Activated naive CD4-positive, alpha-beta T cell treated with anti-CD3 and anti-CD28 coated beads, Interleukin-2, amount 50 U/mL, for 24 hours (primary cell): ENCODE data around the gene TLR6.

ENCODE experiments used
- H3K27ac Mint-ChIP-seq: one replicate; pipeline ENCODE4 v1.8.0; 2021; ENCODE audit warnings: mild to moderate bottlenecking, mixed read lengths
- H3K27me3 Mint-ChIP-seq: one replicate; pipeline ENCODE4 v1.8.0; 2021; ENCODE audit warnings: mixed read lengths
- H3K36me3 Mint-ChIP-seq: one replicate; pipeline ENCODE4 v1.8.0; 2021; ENCODE audit warnings: mixed read lengths
- H3K4me1 Mint-ChIP-seq: one replicate; pipeline ENCODE4 v1.8.0; 2021; ENCODE audit warnings: mixed read lengths
- H3K4me3 Mint-ChIP-seq: one replicate; pipeline ENCODE4 v1.8.0; 2021; ENCODE audit warnings: mild to moderate bottlenecking, mixed read lengths
- H3K9me3 Mint-ChIP-seq: one replicate; pipeline ENCODE4 v1.8.0; 2021; ENCODE audit warnings: mixed read lengths

The TLR6 gene

DNA sequence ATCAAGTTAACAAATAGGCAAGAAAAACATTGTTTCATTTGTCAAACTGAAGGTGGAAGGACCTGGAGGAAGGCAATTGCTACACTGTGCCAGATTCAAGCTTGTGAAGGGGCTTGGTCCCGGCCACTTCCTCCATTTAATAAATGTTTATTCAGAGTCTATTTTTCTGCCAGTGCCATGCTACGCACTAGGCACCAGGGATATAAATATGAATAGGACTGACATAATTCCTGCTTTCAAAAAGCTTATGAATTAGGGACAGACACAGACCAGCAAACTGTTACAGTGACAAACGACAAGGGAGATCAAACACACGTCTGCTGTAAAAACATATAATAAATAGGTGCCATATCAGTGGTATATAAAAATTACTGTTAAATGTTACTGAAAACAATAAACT is 571 bp downstream of the TLR6 start:
- peak overlapping the region; percentile 94 for H3K27ac Mint-ChIP-seq
- no peaks in the 10 kb centered on the region for H3K36me3 Mint-ChIP-seq
- no peaks in the 10 kb centered on the region for H3K27me3 Mint-ChIP-seq
- H3K4me3 Mint-ChIP-seq = peak overlapping the region; percentile 84
- H3K9me3 Mint-ChIP-seq = no peaks in the 10 kb centered on the region
- H3K4me1 Mint-ChIP-seq = peaks cover 42% of the 10 kb centered on the region

DNA sequence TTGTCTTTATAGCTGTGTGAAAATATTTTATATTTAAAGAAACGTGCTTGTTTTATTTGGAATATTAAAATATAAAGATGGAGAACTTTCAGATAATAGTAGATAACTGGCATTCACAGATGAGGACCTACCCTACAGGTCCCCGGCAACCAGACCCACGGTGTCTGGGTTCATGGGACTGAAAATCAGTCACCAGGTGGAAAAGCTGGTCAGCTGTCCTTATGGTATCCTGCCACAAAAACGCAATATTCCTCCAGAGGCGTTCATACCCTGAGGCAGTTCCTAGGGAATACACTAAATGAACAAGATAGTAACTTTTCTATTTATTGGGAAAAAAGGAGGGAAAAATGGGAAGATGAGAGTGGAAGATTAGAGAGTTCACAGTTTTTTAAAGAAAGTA is 1.2 kb downstream of the TLR6 start:
- H3K4me3 Mint-ChIP-seq = peak overlapping the region; percentile 84
- no peak overlapping the region for H3K27ac Mint-ChIP-seq
- H3K9me3 Mint-ChIP-seq = no peaks in the 10 kb centered on the region
- peaks cover 37% of the 10 kb centered on the region for H3K4me1 Mint-ChIP-seq
- H3K27me3 Mint-ChIP-seq = no peaks in the 10 kb centered on the region
- peaks cover under 1% of the 10 kb centered on the region for H3K36me3 Mint-ChIP-seq

DNA sequence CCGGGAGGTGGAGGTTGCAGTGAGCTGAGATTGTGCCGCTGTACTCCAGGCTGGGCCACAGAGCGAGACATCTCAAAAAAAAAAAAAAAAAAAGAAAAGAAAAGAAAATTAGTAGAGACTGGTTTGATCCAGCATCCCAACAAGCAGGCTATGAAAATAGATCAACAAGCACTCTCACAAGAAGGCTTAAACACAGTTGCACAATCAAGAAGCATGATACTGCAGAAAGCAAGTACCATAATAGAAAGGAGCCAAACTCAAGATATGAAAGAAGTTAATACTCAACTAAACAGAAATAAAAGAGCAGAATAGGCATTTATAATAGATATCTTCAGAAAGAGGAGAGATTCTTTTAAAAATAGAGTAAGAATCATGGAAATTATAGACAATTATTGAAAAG is 10.6 kb downstream of the TLR6 start:
- Mint-ChIP-seq H3K9me3 (peaks cover 5% of the 10 kb centered on the region), H3K4me1 (no peaks in the 10 kb centered on the region), H3K27me3 (no peaks in the 10 kb centered on the region), H3K27ac (no peak overlapping the region), H3K36me3 (peaks cover 9% of the 10 kb centered on the region), H3K4me3 (no peak overlapping the region)

DNA sequence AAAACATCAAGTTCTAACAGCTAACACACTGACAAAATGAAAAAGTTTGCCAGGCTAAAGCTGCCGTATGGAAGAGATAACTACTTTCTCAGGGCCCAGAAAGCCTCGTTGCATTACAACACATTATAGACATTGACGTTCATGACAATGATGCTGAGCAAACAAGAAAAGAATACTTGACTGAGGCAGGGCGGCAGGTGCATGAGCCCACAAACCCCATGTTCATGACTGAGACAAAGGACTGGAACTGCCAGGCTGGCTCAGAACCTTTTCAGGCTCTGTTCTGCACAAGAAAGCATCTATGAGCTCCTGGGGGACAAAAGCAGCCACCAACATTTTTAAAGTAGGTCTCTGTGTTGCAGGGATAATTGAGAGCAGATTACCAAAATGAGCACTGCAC is 13.6 kb downstream of the TLR6 start:
- Mint-ChIP-seq H3K9me3 (no peaks in the 10 kb centered on the region), H3K27ac (no peak overlapping the region), H3K27me3 (no peaks in the 10 kb centered on the region), H3K36me3 (no peaks in the 10 kb centered on the region), H3K4me3 (no peak overlapping the region), H3K4me1 (peaks cover 8% of the 10 kb centered on the region)

DNA sequence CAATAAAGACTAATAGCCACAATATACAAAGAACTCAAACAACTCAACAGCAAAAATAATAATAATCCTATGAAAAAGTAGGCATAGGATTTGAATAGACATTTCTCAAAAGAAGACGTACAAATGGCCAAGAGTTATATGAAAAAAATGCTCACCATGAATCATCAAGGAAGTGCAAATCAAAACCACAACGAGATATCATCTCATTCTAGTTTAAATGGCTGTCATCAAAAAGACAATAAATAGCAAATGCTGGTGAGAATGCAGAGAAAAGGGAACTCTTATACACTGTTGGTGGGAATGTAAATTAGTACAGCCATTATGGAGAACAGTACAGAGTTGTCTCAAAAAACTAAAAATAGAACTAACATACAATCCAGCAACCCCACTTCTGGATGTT is 18.8 kb downstream of the TLR6 start:
- Mint-ChIP-seq H3K27me3 (no peaks in the 10 kb centered on the region), H3K4me1 (peaks cover 28% of the 10 kb centered on the region), H3K9me3 (peaks cover 4% of the 10 kb centered on the region), H3K4me3 (peak overlapping the region; percentile 49), H3K36me3 (peaks cover 4% of the 10 kb centered on the region), H3K27ac (peak overlapping the region; percentile 30)

DNA sequence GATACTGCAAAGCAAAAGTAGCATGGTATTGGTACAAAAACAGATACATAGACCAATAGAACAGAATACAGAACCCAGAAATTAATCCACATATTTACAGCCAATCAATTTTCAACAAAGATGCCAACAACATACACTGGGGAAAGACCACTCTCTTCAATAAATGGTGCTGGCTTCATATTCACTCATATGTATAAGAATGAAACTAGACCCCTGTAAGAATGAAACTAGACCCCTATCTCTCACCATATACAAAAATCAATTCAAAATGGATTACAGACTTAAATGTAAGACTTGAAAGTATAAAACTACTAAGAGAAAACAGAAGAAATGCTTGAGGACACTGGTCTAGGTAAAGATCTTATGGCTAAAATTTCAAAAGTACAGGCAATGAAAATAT is 19.3 kb downstream of the TLR6 start:
- Mint-ChIP-seq H3K4me3 (peak overlapping the region; percentile 49), H3K36me3 (peaks cover 4% of the 10 kb centered on the region), H3K9me3 (peaks cover 4% of the 10 kb centered on the region), H3K27ac (peak overlapping the region; percentile 30), H3K27me3 (no peaks in the 10 kb centered on the region), H3K4me1 (peaks cover 28% of the 10 kb centered on the region)

DNA sequence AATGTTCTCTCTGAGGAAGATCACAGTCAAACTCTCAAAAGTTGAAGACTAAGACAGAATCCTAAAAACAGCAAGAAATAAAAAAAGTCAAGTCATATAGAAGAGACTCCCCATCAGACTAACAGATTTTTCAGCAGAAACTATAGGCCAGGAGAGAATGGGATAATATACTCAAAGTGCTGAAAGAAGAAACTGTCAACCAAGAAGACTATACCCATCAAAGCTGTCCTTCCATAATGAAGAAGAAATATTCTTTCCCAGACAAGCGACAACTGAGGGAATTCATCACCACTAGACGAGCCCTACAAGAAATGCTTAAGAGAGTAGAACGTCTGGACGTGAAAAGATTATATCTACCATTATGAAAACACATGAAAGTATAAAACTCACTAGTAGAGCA is 22.0 kb downstream of the TLR6 start:
- Mint-ChIP-seq H3K4me3 (no peak overlapping the region), H3K27me3 (no peaks in the 10 kb centered on the region), H3K27ac (no peak overlapping the region), H3K36me3 (peaks cover 4% of the 10 kb centered on the region), H3K4me1 (peaks cover 28% of the 10 kb centered on the region), H3K9me3 (peaks cover 4% of the 10 kb centered on the region)

DNA sequence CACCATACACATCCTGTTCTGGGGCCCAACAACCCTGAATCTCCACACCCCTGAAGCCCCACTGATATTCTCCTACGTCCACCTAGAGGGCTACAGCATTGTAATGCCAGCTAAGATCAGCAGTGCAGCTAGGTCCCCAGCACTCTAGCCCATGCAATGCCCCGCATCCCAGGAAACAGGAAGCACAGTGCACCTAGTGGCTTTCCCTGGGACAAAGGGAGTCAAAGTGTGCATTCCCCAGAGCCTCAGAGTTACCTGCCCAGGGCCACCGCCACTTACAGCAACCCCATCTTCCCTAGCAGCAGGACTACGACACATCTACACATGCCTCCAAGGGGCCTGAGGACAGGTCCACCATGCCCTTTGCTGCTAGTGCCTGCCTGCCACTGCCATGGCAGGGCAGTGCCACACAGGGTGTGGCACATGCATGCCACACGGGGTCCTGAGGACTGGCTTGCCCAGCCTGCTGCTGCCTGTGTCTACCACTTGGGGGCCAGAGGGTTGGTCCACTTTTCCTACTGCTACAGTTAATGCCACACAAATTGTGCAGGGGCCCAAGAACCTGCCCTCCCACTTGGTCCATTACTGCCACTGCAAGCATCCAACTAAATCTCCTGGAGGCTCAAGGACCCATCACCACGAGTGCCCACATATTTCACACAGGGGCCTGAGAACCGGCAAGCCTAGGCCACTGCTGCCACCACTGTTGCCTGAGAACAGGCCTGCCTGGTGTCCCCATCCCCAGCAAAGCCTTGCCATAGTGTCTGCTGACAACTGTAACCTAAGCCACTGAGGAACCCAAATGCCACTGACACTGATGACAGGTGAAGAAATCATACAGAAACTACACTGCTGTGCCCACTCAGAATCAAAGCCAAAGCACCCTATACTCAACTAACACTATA is 23.7 kb downstream of the TLR6 start:
- H3K36me3 Mint-ChIP-seq = peaks cover 4% of the 10 kb centered on the region
- no peak overlapping the region for H3K4me3 Mint-ChIP-seq
- no peaks in the 10 kb centered on the region for H3K27me3 Mint-ChIP-seq
- H3K4me1 Mint-ChIP-seq = peaks cover 19% of the 10 kb centered on the region
- peak overlapping the region; percentile 0 for H3K27ac Mint-ChIP-seq
- peaks cover 4% of the 10 kb centered on the region for H3K9me3 Mint-ChIP-seq

DNA sequence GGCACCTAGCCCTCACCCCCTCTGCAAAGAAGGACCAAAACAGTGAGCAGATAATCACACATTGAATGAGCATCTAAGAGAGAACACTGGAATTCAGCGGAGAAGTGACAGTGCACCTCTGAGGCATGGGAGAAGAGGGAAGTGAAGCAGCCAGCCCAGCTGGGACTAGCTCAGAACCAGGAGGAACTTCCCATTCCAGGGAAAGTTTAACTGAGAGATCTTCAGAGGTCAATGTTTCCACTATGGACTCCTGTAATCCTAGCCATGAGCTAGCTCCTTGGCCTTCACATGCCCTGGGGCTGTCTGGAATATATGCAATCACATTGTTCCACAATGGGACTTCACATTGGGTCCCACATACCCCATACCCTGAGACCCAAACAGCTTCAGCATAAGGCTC is 24.4 kb downstream of the TLR6 start:
- Mint-ChIP-seq H3K36me3 (peaks cover 4% of the 10 kb centered on the region), H3K27ac (peak overlapping the region; percentile 41), H3K4me3 (no peak overlapping the region), H3K9me3 (peaks cover 4% of the 10 kb centered on the region), H3K4me1 (peaks cover 12% of the 10 kb centered on the region), H3K27me3 (no peaks in the 10 kb centered on the region)

DNA sequence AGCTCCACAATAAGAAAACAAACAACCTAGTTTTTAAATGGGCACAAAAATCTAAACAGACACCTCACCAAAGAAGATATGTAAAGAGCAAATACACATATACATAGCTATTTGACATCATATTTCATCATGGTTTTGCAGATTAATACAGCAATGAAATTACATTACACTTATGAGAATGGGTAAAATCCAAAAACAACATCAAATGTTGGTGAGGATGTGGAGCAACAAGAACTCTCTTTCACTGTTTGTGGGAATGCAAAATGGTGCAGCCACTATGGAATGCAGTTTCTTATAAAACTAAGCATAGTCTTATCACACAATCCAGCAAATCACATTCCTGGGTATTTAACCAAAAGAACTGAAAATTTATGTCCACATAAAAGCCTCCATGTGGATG is 25.0 kb downstream of the TLR6 start:
- no peak overlapping the region for H3K4me3 Mint-ChIP-seq
- H3K36me3 Mint-ChIP-seq = peaks cover 4% of the 10 kb centered on the region
- H3K4me1 Mint-ChIP-seq = peaks cover 7% of the 10 kb centered on the region
- H3K27me3 Mint-ChIP-seq = no peaks in the 10 kb centered on the region
- H3K27ac Mint-ChIP-seq = no peak overlapping the region
- H3K9me3 Mint-ChIP-seq = peaks cover 4% of the 10 kb centered on the region

DNA sequence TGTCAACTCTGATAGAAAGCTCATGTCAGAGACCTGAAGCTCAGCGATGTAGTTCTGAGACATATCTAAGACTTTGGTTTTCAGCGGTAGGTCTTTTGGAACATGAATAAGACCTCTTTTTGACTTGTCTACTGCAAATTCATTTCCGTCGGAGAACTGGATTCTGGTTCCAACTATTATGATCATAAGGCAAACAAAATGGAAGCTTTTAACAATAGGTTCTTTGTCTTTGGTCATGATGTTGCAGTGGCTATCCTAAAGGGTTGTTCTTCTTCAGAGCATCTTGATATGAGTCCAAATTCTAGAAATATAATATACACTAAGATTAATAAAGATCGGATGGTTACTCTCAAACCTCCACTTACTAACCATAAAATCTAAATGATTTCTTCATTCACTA is 27.4 kb downstream of the TLR6 start:
- no peak overlapping the region for H3K4me3 Mint-ChIP-seq
- H3K4me1 Mint-ChIP-seq = no peaks in the 10 kb centered on the region
- no peak overlapping the region for H3K27ac Mint-ChIP-seq
- H3K9me3 Mint-ChIP-seq = no peaks in the 10 kb centered on the region
- no peaks in the 10 kb centered on the region for H3K27me3 Mint-ChIP-seq
- no peaks in the 10 kb centered on the region for H3K36me3 Mint-ChIP-seq

DNA sequence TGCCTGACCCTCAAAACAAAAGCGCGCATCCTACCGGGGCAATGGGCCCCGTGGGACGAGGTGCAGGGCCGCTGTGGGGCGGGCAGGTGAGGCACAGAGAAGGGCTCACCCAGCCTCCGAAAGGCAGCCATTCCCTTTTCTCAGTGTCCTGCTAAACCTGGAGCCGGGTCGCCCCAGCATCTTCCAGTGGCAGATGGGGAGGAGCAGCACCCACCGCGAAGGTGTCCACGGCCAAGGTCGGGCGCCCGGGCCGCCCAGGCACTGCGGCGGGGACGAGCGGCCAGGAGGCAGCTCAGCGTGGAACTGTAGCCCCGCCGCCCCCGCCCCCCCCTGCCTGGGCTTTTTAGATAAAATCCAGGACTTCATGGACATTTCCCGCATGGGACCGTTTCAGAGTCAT is 32.9 kb downstream of the TLR6 start:
- Mint-ChIP-seq H3K4me1 (peaks cover 19% of the 10 kb centered on the region), H3K4me3 (no peak overlapping the region), H3K9me3 (peaks cover 5% of the 10 kb centered on the region), H3K36me3 (peaks cover 5% of the 10 kb centered on the region), H3K27me3 (no peaks in the 10 kb centered on the region), H3K27ac (no peak overlapping the region)

DNA sequence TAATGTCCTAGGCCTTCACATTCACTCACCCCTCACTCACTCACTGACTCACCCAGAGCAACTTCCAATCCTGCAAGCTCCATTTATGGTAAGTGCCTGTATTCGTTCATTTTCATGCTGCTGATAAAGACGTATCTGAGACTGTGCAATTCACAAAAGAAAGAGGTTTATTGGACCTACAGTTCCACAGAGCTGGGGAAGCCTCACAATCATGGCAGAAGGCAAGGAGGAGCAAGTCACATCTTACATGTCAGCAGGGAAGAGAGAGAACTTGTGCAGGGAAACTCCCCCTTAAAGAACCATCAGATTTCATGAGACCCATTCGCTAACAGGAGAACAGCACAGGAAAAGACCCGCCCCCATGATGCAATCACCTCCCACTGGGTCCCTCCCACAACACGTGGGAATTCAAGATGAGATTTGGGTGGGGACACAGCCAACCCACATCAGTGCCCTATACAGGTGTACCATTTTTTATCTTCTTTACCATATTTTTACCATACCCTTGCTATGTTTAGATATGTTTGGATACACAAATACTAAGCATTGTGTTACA is 33.8 kb downstream of the TLR6 start:
- H3K27ac Mint-ChIP-seq = no peak overlapping the region
- H3K36me3 Mint-ChIP-seq = peaks cover 5% of the 10 kb centered on the region
- no peak overlapping the region for H3K4me3 Mint-ChIP-seq
- H3K27me3 Mint-ChIP-seq = no peaks in the 10 kb centered on the region
- H3K4me1 Mint-ChIP-seq = peaks cover 19% of the 10 kb centered on the region
- peaks cover 5% of the 10 kb centered on the region for H3K9me3 Mint-ChIP-seq

DNA sequence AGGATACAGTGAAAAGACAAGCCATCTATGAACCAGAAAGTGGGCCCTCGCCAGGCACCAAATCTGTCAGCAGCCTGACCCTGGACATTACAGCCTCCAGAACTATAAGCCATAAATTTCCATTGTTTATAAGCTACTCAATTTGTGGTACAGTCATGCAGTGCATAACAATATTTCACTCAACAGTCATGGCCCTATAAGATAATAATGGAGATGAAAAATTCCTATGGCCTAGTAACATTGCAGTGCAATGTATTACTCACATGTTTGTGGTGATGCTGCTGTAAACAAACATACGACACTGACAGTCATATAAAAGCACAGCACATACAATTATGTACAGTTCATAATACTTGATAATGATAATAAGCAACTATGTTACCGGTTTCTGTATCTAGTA is 34.9 kb downstream of the TLR6 start:
- peaks cover 19% of the 10 kb centered on the region for H3K4me1 Mint-ChIP-seq
- H3K4me3 Mint-ChIP-seq = no peak overlapping the region
- peaks cover 5% of the 10 kb centered on the region for H3K36me3 Mint-ChIP-seq

DNA sequence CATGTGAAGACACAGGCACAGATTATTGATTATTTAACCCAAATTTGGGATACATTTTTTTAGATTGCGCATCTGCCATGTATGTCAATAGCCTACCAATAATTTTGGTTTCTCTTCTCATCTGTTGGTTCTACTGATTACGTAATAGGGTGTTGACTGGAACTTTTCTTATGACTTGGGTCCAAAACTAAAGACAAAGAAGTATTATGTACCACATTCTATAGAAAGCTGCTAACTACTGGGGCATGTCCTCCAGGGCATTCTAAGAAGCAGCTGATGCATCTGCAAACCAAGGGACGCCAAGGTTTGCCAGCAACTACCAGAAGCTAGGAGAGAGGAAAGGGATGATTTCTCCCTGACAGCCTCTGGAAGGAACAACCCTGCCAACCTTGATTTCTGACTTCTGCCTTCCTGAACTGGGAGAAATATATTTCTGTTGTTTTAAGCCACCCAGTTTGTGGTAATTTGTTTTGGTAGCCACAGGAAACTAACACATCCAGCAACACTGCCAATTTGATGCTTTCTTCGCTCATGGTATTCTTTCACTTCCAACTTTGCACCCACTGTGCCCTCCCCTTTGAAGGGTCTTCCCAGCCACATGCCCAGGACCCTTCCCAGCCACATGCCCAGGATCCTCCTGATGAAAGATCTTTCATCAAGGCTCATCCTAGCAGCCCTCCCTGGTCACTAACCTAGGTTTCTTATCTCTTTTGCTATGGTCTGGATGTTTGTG is 36.1 kb downstream of the TLR6 start:
- peaks cover 5% of the 10 kb centered on the region for H3K9me3 Mint-ChIP-seq
- peaks cover 5% of the 10 kb centered on the region for H3K36me3 Mint-ChIP-seq
- H3K4me3 Mint-ChIP-seq = no peak overlapping the region
- no peaks in the 10 kb centered on the region for H3K27me3 Mint-ChIP-seq
- no peak overlapping the region for H3K27ac Mint-ChIP-seq
- peaks cover 19% of the 10 kb centered on the region for H3K4me1 Mint-ChIP-seq

More for the DNA sequence above, 34.9 kb downstream of the TLR6 start:
- Mint-ChIP-seq H3K27me3 (no peaks in the 10 kb centered on the region), H3K27ac (no peak overlapping the region), H3K9me3 (peaks cover 5% of the 10 kb centered on the region)

DNA sequence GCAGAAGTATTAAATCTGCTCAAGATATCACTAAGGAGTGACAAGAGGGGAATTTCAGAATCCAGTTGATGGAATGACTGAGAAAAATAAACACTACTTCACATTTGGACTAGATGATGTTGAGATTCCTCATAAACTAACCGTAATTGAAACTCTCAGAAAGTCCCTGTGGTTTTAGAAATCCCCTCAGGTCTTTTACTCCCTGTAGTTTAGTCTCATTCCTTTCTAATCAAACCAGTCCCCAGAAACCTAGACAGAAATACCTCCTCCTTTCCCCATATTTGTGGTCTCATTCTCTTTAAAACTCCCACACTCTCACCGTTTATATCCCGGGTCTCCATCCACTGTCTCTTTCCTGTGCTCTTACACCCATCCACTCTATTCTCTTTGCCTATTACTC is 37.0 kb downstream of the TLR6 start:
- H3K4me1 Mint-ChIP-seq = peaks cover 19% of the 10 kb centered on the region
- H3K27ac Mint-ChIP-seq = peak overlapping the region; percentile 5
- H3K9me3 Mint-ChIP-seq = peaks cover 8% of the 10 kb centered on the region
- H3K4me3 Mint-ChIP-seq = no peak overlapping the region
- no peaks in the 10 kb centered on the region for H3K27me3 Mint-ChIP-seq
- peaks cover 5% of the 10 kb centered on the region for H3K36me3 Mint-ChIP-seq
